Esophagus muscularis mucosa (tissue), 4 donors: ENCODE measurements around the gene MRPS24. TPM values are rescaled to one million over a fixed set of nuclear protein-coding genes. Genes with fewer than 3 reads are reported as not detected.

ENCODE experiments used
- DNase-seq: peaks from one replicate; pipeline ENCODE4 v3.0.0-alpha.2; 2017; ENCODE audit errors: extremely low spot score
- H3K27ac ChIP-seq, 4 donors: fragments of 200-600 bp; sonication (generic); replicated peaks in 1 of 4; 1 replicate in 3 of 4; 2 replicates in 1 of 4; pipeline ENCODE4 v1.5.1; 2016 to 2019; ENCODE audit warnings: mild to moderate bottlenecking in 1 of 4
- H3K27me3 ChIP-seq, 4 donors: fragments of 200-600 bp; sonication (generic); one replicate each; pipeline versions ENCODE4 v1.5.1 to v1.6.0; 2016 to 2019
- H3K36me3 ChIP-seq, 4 donors: fragments of 200-600 bp; sonication (generic); one replicate each; pipeline ENCODE4 v1.5.1; 2016 to 2019
- H3K4me1 ChIP-seq, 4 donors: fragments of 200-600 bp; sonication (generic); one replicate each; pipeline ENCODE4 v1.5.1; 2016 to 2019
- H3K4me3 ChIP-seq, 4 donors: fragments of 200-600 bp; sonication (generic); 1 replicate in 2 of 4; 2 replicates in 2 of 4; pipeline ENCODE4 v1.5.1; 2016 to 2019; ENCODE audit warnings: mild to moderate bottlenecking in 4 of 4, moderate library complexity in 1 of 4
- H3K9me3 ChIP-seq, 4 donors: fragments of 200-600 bp; sonication (generic); 1 replicate in 3 of 4; 2 replicates in 1 of 4; pipeline ENCODE4 v1.5.1; 2016 to 2019
- CTCF ChIP-seq, 3 experiments: fragments of 200-600 bp in 2 of 3; fragments of 450-650 bp in 1 of 3; sonication (generic) in 2 of 3; IDR thresholded peaks; one replicate each; pipeline ENCODE4 v1.5.1; 2017 to 2019; ENCODE audit warnings: antibody characterized with exemption in 3 of 3, mild to moderate bottlenecking in 2 of 3, moderate library complexity in 1 of 3
- EP300 ChIP-seq: sonication (generic); formaldehyde crosslinking; IDR thresholded peaks from one replicate; pipeline ENCODE4 v1.6.1; 2017; ENCODE audit warnings: antibody characterized with exemption
- POLR2A ChIP-seq: fragments of 450-650 bp; IDR thresholded peaks from one replicate; pipeline ENCODE4 v1.6.1; 2017; ENCODE audit warnings: antibody characterized with exemption, moderate library complexity, mild to moderate bottlenecking, low read depth
- POLR2AphosphoS5 ChIP-seq, 2 donors: sonication (generic); formaldehyde crosslinking; IDR thresholded peaks; one replicate each; pipeline ENCODE4 v1.6.1; 2017; ENCODE audit warnings: antibody characterized with exemption in 2 of 2
- WGBS: methylation state at CpG from one replicate; pipeline ENCODE4 v1.1.5; 2018; 5-methylcytosine and 5-hydroxymethylcytosine counted together
- intact Hi-C: fragments of 100-400 bp; cut with DNase I; formaldehyde crosslinking; loops from one replicate; pipeline ENCODE4 v1.15.1; 2023
- total RNA-seq, 4 donors: library from RNA; depleted of rRNA; stranded (reverse); fragments of >200 nt; gene quantifications; one replicate each; pipeline versions ENCODE4 v1.1.0 to v1.2.1, GENCODE V29; 2016

Gene MRPS24
- total RNA-seq, 4 donors from 2014 or later = 72.2 to 93.3 (median 76.2) TPM

DNA sequence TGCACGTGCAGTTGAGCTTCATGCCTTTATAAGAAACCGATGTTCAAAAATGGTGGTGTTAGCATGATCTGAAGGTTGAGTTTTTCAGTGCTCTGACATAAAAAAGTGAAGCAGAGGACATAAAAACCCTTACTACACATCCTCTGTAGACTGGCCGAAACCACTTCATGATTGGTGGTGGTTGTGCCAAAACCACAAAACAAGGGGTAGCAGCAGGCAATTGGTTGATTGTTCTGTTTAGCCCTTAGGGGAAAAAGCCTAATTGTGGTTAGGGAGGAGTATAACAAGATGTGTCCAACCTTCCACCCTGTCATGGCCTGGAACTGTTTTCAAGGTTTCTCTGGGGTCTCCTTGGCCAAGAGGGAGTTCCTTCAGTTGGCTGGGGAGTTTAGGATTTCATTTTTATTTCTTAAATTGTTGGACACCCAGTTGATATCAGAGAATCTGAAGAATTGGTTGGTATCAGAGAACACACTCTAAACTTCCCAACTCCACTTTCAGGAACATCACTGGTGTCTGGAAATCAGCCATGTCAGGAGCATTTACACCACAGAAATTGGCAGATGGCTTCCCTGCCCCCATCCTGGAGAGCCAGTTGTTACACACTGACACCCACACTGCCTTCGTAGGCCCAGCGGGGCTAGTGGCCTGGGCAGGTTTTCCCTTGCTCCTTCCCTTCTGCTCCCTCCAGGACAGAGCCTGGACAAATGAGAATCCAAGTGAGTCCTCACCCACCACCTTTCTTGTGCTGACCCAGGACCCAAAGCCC lies 18.8 kb downstream of the MRPS24 start:
- no peak for DNase-seq
- H3K27me3 ChIP-seq = no peaks in the 10 kb centered on the region
- H3K4me3 ChIP-seq = no peak overlapping the region
- no peaks in the 10 kb centered on the region for H3K36me3 ChIP-seq
- no peak for TF ChIP-seq POLR2A
- no peak for TF ChIP-seq EP300
- no peak for TF ChIP-seq POLR2AphosphoS5 (IDR thresholded peaks at IDR 0.05)
- TF ChIP-seq CTCF (IDR thresholded peaks at IDR 0.05) = no peak
- 89% methylated on average over 5 of the region's 5 CpGs for WGBS
- H3K9me3 ChIP-seq = no peaks in the 10 kb centered on the region
- no peaks in the 10 kb centered on the region for H3K4me1 ChIP-seq
- no peak overlapping the region for H3K27ac ChIP-seq
- intact Hi-C loops = no loop called here

- no peaks in the 10 kb centered on the region for H3K27me3 ChIP-seq
- no peak overlapping the region for H3K4me3 ChIP-seq
- no peaks in the 10 kb centered on the region for H3K36me3 ChIP-seq
- intact Hi-C loops = no loop called here
- no peak for TF ChIP-seq POLR2A
- no peak overlapping the region for H3K27ac ChIP-seq
- WGBS = 80% methylated on average over 2 of the region's 2 CpGs
- H3K4me1 ChIP-seq = no peaks in the 10 kb centered on the region
- DNase-seq = no peak
- no peaks in the 10 kb centered on the region for H3K9me3 ChIP-seq
Observed at GRCh38 chr7:43849047-43849446, 20.3 kb downstream of the MRPS24 start.

DNA sequence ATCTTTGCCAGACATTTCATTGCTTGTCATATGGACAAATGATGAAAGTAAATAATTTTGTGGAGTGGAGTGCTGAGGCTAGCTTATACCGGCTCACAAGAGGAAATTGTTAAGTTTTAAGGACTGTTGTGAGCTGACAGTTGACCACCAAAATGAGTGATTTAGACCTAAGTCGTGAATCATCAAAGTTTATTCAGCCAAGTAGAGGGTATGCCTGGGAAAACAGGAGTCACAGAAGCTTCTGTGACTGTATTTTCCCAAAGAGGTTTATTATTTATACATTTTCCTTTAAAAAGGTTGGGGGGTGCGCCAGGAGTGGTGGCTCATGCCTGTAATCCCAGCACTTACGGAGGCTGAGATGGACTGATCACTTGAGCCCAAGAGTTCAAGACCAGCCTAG lies 21.8 kb downstream of the MRPS24 start:
- no peak overlapping the region for H3K4me3 ChIP-seq
- DNase-seq = no peak
- no peaks in the 10 kb centered on the region for H3K9me3 ChIP-seq
- no peaks in the 10 kb centered on the region for H3K27me3 ChIP-seq
- intact Hi-C loops = no loop called here
- TF ChIP-seq CTCF (IDR thresholded peaks at IDR 0.05) = no peak
- TF ChIP-seq EP300 = no peak
- no peak for TF ChIP-seq POLR2A
- no peak for TF ChIP-seq POLR2AphosphoS5 (IDR thresholded peaks at IDR 0.05)
- 63% methylated on average over 3 of the region's 4 CpGs for WGBS
- H3K27ac ChIP-seq = no peak overlapping the region
- H3K4me1 ChIP-seq = no peaks in the 10 kb centered on the region
- no peaks in the 10 kb centered on the region for H3K36me3 ChIP-seq

DNA sequence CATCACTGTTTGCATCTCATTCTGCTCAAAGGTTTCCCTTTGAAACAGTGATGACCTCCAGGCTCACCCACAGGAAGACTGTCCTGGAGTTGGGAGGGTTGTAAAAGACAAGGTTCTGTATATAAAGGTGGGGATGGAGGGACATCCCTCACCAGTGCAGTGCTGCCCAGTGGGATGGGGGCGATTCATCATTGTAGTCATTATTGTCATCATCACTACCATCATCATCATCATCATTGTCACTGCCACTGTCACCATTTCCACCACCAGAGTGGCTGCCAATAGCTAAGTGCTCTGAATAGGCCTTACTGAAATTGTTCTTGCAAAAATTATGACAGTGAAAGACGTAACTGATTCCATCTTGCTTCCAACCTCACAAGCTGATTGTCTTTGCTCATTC lies 24.7 kb downstream of the MRPS24 start:
- WGBS = 86% methylated on average over 2 of the region's 2 CpGs
- Histone ChIP-seq H3K36me3 (no peaks in the 10 kb centered on the region), H3K4me1 (no peaks in the 10 kb centered on the region), H3K27ac (no peak overlapping the region), H3K9me3 (no peaks in the 10 kb centered on the region), H3K4me3 (no peak overlapping the region), H3K27me3 (no peaks in the 10 kb centered on the region)
- no peak for TF ChIP-seq POLR2A
- no peak for TF ChIP-seq CTCF (IDR thresholded peaks at IDR 0.05)
- no peak for TF ChIP-seq EP300
- no peak for TF ChIP-seq POLR2AphosphoS5 (IDR thresholded peaks at IDR 0.05)
- intact Hi-C loops = no loop called here
- no peak for DNase-seq

DNA sequence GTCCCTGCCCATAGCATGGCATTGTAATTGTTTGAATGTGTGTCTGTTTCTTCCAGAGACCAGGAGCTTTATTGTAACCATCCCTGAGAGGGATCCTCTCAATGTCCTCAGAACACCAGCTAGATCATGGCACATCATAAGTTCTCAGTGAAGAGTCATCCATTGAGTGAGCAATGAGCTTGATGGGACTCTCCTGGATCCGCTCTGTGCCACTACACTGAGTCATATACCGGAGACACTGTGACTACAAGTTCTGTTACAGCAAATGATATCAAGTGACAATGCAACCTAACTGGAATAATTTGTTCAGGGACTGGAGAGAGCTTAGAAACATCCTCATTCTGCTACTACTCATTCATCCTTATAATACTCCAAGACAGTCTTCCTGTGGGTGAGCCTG lies 25.1 kb downstream of the MRPS24 start:
- Histone ChIP-seq H3K4me1 (peaks cover under 1 to 3% (median 2%) of the 10 kb centered on the region in 4 donors), H3K27ac (no peak overlapping the region), H3K4me3 (no peak overlapping the region), H3K36me3 (no peaks in the 10 kb centered on the region), H3K27me3 (no peaks in the 10 kb centered on the region), H3K9me3 (no peaks in the 10 kb centered on the region)
- intact Hi-C loops = no loop called here
- no peak for DNase-seq
- TF ChIP-seq POLR2AphosphoS5 (IDR thresholded peaks at IDR 0.05) (no peak), CTCF (IDR thresholded peaks at IDR 0.05) (no peak), POLR2A (no peak), EP300 (no peak)
- 100% methylated on average over 2 of the region's 2 CpGs for WGBS
